Epithelial cell of alveolus of lung (primary cell): Measurements from ENCODE around the gene PAPLN. TPM values are rescaled to one million over a fixed set of nuclear protein-coding genes. Genes with fewer than 3 reads are reported as not detected.

ENCODE experiments used
- total RNA-seq: library from RNA; depleted of rRNA; stranded (reverse); fragments of >200 nt; gene quantifications from 2 replicates; pipeline ENCODE4 v1.2.1, GENCODE V29; 2015

The PAPLN gene, protein sequence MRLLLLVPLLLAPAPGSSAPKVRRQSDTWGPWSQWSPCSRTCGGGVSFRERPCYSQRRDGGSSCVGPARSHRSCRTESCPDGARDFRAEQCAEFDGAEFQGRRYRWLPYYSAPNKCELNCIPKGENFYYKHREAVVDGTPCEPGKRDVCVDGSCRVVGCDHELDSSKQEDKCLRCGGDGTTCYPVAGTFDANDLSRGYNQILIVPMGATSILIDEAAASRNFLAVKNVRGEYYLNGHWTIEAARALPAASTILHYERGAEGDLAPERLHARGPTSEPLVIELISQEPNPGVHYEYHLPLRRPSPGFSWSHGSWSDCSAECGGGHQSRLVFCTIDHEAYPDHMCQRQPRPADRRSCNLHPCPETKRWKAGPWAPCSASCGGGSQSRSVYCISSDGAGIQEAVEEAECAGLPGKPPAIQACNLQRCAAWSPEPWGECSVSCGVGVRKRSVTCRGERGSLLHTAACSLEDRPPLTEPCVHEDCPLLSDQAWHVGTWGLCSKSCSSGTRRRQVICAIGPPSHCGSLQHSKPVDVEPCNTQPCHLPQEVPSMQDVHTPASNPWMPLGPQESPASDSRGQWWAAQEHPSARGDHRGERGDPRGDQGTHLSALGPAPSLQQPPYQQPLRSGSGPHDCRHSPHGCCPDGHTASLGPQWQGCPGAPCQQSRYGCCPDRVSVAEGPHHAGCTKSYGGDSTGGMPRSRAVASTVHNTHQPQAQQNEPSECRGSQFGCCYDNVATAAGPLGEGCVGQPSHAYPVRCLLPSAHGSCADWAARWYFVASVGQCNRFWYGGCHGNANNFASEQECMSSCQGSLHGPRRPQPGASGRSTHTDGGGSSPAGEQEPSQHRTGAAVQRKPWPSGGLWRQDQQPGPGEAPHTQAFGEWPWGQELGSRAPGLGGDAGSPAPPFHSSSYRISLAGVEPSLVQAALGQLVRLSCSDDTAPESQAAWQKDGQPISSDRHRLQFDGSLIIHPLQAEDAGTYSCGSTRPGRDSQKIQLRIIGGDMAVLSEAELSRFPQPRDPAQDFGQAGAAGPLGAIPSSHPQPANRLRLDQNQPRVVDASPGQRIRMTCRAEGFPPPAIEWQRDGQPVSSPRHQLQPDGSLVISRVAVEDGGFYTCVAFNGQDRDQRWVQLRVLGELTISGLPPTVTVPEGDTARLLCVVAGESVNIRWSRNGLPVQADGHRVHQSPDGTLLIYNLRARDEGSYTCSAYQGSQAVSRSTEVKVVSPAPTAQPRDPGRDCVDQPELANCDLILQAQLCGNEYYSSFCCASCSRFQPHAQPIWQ
- total RNA-seq, result 5.7 and 8.0 TPM in 2 replicates

DNA sequence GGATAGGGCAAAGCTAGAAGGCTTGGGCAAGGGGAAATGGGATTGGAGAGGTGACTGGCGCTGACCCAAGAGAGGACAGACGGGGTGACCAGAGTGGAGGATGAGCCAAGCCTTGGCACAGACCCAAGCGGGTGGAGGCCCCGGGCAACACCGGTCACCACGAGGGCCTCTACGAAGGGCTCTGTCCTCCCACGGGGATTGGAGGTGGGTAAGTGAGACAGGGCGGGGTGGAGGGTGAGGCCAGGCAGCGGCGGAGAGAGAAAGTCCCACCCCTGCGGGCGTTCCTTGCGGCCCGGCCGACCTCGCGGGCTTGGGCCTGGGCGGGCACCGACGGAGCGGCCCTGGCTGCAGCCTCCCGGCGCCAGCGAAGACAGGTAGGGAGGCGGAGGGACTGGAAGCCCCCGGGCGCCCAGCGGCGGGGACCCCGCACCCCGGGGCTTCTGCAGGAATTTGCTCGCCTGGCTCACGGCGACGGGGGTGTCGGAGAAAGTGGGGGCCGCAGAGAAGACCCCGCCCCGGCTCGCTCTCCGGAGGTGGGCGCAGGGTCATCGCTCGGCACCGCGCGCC lies at the start of gene PAPLN:
PAPLN (plus strand) TSS at position 288 of the 567 bp plus-strand sequence. CDS start 2,273 bp downstream, outside the sequence.

Other genes starting within 250 kb of the PAPLN start
- 12.3 and 26.7 TPM in 2 replicates for gene ZFYVE1, start 210.4 kb upstream of the PAPLN start, total RNA-seq
- 11.5 and 22.8 TPM in 2 replicates for gene RBM25, start 179.0 kb upstream of the PAPLN start, total RNA-seq
- gene PSEN1, start 101.0 kb upstream of the PAPLN start, total RNA-seq, result 34.4 and 47.3 TPM in 2 replicates
- gene NUMB, start 221.0 kb downstream of the PAPLN start, total RNA-seq, result 40.7 and 52.7 TPM in 2 replicates